Loucy (cell line): ENCODE data around the gene VPS9D1.

Experiments
- EZH2phosphoT487 ChIP-seq: fragments of 200-600 bp; IDR thresholded peaks from 2 replicates; pipeline ENCODE4 v1.6.1; 2018; ENCODE audit warnings: antibody characterized with exemption, mild to moderate bottlenecking, moderate library complexity, borderline replicate concordance
- TF ChIP-seq, protein P1 (sequence below): fragments of 200-600 bp; sonication (generic); conservative IDR thresholded peaks from 2 replicates; pipeline ENCODE4 v1.5.1; 2014; ENCODE audit warnings: mild to moderate bottlenecking, antibody characterized with exemption, low read length

GRCh38 chr16:89733792-89734191 lies 13.1 kb upstream of the VPS9D1 start:
- TF ChIP-seq, protein P1, sequence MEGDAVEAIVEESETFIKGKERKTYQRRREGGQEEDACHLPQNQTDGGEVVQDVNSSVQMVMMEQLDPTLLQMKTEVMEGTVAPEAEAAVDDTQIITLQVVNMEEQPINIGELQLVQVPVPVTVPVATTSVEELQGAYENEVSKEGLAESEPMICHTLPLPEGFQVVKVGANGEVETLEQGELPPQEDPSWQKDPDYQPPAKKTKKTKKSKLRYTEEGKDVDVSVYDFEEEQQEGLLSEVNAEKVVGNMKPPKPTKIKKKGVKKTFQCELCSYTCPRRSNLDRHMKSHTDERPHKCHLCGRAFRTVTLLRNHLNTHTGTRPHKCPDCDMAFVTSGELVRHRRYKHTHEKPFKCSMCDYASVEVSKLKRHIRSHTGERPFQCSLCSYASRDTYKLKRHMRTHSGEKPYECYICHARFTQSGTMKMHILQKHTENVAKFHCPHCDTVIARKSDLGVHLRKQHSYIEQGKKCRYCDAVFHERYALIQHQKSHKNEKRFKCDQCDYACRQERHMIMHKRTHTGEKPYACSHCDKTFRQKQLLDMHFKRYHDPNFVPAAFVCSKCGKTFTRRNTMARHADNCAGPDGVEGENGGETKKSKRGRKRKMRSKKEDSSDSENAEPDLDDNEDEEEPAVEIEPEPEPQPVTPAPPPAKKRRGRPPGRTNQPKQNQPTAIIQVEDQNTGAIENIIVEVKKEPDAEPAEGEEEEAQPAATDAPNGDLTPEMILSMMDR = no peak
- no peak for TF ChIP-seq EZH2phosphoT487
